Activated naive CD4-positive, alpha-beta T cell (primary cell): ENCODE results near the gene GORASP1.

Experiments used
- DNase-seq, 4 experiments: peaks; one replicate each; lab custom pipeline; 2025; lab: John Stamatoyannopoulos, UW

GORASP1 gene

DNA sequence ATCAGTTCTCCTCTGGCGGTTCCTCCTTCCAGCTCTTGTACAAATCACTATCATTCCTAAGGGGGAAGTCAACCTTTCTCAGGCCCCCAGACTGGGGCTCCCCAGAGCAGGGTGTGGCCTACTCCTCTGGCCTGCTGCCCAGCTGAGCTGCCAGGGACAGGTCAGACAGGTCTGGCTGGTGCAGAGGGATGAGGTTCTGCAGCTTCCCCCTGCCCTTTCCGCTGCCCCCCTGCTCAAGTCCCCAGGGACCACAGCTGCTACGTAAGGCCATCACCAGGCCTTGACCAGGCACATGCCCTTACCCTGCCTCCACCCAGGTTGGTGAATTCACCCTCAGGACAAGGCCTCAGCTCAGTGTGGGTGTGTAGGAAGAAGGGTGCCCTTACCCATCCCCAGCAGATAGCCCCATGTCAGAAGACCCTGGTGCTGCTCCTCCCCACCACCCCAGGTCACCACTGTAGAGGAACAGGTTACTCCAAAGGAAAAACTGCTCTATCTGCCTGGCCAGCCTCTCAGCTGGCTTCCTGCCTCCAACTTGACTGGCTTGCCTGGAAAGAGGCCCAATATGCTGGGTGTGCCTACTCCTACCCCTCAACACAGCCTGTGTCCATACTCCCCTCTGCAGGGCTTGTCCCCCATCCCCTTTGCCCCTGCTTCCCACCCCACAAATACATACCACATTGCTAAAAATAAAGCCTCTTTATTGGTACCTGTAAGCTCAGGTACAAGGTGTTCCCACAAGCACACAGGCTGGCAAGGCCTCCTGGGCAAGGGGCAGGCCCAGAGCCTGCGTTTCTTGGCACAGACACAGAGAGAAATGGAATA is 34.0 kb upstream of the GORASP1 start:
- no peak for DNase-seq

DNA sequence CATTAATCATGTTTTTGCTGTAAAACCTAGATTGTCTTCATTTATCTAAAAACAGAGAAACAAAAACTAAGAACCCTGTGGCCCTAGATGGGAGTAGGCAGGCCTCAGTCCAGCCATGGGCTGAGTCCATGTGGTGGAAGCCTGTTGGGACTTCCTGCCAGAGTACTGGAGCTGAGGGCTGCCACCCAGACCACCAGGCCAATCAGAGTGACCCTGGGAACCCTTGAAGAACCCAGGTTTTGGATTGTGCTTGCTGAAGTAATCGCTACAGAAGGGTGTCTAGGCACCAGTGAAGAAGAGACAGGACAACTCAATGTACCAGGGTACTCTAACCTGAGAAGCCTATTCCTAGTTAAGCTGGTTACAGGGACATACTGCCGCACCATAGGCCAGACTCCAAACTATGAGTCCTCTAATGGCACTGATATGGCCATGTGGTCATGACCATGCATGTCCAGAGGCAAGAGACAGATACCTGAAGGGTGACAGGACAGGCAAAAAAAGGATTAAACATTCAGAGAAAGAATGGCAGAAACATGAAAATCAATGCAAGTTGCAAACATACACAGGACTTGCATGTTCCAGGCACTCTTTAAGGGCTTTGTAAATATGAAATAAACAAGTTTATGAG is 33.0 kb upstream of the GORASP1 start:
- no peak for DNase-seq

DNA sequence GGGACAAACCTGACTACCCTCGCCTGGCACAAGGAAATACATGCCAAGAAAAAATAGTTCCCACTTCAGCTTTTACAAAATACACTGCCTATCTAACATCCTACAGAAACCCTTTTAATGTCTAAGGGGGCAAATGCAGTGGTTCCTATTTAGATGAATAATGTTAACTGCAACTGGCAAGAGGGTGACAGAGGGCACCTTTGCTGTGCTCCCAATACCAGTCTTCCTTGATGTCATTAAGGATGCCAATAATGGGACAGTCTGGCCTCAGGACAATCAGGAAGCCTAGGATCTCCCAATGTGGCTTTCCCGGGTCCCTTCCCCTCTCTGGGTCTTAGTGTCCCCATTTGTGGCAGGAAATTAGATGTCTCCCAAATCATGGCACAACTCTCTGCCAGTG is 32.0 kb upstream of the GORASP1 start:
- no peak for DNase-seq

DNA sequence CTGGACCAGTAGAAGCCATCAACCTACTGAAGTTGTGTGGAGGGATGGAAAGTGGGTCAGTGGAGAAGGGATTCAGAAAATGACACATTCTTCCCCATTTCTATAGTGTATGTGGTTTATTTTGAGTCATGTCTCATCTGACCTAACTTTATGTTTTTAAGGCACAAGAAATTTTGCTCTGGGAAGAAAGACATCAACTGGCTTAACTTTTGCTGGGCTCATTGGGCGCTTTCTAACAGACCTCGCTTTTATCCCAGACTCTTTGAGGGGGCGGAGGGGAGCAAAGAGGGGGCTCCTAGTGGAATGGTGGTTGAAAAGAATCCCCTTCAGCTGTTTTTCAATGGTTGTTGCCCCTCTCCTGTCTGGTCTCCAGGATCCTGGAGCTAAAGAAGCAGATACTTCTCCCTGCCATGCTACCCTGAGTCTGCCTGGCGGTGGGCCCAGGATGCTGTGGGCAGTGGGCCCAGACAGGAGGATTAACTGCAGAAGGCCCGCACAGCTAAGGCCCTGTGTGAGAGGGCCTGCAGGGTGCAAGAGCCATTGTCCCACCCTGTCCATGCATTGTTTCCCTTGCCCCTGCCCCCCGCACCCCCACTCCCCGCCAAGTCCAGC is 31.5 kb upstream of the GORASP1 start:
- DNase-seq, result no peak

DNA sequence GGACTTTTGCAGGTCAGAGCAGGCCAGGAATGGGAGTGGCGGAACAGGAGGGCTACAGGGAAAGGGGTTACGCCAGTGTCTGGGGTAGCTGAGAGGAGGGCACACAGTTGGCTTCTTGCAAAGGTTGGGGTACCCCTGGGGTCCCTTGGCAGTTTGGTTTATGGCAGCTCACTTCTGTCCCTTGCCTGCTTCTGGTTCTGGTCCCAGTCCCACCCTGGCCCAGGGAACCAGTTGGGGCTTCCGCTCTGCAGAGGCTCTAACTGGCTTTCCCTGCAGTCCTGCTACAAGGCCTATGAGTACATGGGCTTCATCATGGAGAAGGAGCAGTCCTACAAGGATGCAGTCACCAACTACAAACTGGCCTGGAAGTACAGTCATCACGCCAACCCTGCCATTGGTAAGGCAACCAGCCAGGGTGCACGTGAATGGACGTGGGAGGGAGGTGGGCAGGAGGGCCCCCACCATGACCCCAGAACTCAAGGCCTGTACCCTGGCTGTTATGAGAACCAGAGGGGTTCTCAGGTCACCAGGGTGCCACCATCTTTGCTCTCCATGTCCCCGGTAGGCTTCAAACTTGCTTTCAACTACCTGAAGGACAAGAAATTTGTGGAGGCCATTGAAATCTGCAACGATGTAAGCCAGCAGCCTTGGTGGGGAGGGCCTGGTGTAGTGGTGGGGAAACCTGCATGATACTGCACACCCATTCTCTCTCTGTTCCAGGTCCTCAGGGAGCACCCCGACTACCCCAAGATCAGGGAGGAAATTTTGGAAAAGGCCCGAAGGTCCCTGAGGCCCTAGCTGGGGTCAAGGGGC is 30.8 kb upstream of the GORASP1 start:
- DNase-seq, result no peak

DNA sequence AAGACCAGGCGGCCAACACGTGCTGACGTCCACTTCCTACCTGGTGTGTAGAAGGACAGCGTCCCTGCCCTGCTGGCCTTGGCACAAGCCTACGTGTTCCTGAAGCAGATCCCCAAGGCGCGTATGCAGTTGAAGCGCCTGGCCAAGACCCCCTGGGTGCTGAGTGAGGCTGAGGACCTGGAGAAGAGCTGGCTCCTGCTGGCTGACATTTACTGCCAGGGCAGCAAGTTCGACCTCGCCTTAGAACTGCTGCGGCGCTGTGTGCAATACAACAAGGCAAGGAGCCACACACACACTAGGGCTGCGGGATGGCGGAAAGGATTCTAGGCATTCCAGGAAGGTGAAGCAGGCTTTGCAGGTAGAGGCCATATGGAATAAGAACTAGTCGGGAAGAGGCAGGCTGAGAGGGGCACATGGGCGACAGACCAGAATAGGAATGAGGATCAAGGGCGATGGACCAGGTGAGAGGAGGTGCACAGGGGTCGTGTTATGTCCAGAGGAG is 30.1 kb upstream of the GORASP1 start:
- no peak for DNase-seq

DNA sequence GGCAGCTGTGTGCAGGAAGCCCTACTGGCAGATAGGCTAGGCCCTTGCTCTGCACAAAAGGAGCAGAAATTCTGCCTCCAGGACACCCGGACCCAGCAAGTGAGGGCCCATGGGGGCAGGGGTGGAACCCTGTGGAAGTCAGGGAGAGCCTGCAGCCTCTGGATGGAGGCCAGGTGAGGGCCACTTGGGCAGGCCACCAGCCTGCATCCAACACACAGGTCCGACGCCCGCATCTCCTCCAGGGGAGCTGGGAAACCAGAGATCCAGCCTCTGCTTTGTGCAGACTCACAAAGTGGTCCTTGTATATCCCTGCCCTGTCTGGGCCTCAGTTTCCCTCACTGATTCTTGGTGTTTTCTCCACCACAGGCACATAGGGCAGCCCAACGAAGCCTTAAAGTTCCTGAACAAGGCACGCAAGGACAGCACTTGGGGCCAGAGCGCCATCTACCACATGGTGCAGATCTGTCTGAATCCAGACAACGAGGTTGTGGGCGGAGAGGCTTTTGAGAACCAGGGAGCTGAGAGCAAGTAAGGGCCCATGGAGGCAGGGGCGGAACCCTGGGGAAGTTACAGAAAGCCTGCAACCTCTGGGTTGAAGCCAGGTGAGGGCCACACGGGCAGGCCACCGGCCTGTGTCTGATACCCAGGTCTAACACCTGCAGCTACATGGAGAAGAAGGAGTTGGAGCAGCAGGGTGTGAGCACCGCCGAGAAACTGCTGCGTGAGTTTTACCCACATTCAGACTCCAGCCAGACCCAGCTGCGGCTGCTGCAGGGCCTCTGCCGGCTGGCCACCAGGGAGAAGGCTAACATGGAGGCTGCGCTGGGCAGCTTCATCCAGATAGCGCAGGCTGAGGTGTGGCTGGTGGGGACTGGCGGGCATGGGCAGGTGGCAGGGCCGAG is 29.4 kb upstream of the GORASP1 start:
- no peak for DNase-seq

DNA sequence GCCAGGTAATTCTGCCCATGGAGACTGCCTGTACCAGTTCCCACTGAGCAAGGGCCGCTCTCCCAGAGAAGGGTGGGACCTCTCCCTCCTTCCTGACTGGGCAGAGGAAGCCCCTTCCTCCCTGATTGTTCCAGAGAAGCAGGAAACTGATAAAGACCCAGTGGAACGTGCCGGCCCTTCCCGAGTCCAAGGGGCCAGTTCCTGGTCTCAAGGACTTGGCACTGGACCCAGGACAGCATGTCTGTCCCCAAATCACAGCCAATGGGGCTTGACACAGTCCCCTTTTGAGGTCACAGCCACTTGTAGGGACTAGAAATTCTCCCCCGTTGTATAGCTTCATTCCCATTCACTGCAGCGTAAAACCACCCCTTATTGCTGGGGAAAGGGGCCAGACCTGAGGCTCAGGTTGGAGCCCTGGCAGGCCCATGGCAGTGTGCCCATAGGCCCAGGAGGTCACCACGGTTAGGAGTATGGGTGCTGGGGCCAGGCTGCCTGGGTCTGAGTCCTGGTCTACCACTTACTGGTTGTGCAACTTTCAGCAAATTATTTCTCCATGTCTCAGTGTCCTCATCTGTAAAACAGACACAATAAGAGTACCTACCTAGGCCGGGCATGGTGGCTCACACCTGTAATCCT is 27.9 kb upstream of the GORASP1 start:
- no peak for DNase-seq

DNA sequence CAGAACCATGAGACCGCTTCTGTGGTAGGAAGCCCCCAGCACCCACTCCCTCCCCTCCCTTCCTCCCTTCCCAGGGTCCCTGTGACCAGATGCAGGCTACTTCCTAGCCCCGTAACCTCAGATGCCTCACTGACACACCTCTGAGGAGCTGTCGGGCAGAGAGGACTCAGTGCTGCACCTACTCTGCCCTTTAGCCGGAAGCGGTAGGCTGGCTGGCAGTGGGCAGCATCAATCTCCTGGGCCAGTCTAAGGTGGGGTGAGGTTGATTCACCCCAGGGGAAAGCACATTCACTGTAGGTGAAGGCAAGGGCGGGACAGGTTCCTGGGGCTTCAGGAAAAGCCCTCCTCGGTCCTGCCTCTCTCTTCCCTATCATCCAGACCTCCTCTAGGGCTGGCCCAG is 26.9 kb upstream of the GORASP1 start:
- DNase-seq, result no peak

DNA sequence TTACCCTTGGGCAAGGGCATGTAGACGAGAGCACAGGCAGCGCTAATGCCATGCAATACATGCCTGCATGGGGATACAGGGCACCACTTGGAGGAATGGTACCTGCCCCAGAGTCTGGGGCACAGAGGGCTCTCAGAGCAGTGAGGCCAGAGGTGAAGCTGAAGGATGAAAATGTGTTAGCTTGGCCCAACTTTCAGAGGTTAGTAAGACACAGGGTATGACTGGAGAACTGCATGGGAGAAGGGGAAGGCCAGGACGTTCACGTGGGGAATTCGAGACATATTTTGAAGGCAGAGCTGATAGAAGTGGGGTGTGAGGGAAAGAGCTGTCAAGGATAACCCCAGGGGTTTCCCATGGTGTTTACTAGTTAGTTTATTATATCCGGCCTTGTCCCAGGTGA is 26.4 kb upstream of the GORASP1 start:
- no peak for DNase-seq

DNA sequence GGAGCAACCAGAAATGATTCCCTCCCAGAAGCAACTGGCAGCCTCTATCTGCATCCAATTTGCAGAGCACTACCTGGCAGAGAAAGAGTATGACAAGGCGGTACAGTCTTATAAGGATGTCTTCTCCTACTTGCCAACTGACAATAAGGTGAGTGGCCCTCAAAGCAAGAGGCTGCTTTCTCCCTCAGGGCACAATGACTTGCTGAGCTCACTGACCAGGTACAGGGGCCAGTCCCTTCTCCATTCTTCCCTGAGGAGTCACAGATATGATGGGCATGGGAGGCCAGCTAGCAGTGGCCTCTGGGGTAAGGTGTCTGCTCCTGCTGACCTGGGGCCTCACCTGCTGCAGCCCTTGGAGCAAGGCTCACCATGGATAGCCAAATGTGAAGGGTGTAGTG is 25.7 kb upstream of the GORASP1 start:
- no peak for DNase-seq

DNA sequence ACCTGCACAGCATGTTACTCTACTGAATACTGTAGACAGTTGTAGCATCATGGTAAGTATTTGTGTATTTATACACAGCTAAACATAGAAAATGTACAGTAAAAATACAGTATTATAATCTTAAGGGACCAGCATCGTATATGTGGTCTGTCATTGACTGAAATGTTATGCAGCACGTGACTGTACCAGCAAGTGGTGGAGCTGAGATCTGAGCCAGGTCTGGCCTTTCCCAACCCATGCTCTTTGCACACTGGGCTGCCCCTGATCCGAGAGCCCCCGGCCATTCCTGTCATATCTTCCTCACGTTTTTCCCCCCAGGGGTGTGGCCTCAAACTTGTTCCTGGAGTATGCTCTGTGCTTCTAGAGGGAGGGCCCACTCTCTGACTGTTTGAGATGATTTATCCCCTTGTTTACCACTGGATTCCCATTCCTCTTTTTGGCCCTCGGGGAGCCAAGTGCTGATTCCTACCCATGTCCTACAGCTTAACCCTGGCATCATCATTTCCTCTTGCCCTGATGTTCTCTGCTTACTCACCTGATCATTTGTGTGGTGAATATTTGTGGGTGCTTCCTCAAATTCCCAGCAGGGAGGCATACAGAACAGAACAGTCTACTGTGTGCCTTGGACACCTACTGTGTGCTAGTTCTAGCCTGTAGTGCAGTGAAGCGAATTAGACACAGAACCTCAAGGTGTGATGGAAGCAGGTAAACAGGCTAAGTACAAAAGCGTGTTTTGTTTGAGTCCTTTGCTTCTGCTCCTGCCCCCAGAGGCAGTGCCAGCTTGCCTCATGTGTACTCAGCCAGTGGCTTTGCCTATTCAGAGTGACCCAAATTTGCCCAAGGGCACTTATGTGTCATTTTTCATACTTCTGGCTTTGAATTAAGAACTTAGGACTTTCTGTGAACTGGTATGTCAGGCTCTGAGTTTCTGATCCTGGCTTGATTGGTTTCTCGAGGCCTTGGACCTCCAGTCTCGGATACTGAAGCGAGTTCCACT is 25.0 kb upstream of the GORASP1 start:
- no peak for DNase-seq

DNA sequence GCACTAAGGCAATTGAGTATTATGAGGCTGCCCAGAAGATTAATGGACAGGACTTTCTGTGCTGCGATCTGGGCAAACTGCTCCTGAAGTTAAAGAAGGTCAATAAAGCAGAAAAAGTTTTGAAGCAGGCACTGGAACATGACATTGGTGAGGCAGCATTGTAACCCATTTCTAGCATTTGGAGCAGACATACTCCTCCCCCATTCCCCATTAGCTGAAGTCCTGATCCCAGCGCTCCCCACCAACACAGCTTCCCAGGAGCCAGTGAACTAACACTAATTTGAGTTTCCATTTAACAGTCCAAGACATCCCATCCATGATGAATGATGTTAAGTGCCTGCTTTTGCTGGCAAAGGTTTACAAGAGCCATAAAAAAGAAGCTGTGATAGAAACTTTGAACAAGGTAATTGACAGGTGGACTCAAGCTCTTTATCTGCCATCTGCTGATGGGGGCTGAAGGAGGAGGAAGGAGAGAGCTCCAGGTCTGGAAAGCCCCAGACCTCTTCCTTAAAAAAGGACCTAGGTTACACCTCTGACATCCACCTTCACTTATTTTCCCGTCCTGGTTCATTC is 23.4 kb upstream of the GORASP1 start:
- DNase-seq, result no peak

DNA sequence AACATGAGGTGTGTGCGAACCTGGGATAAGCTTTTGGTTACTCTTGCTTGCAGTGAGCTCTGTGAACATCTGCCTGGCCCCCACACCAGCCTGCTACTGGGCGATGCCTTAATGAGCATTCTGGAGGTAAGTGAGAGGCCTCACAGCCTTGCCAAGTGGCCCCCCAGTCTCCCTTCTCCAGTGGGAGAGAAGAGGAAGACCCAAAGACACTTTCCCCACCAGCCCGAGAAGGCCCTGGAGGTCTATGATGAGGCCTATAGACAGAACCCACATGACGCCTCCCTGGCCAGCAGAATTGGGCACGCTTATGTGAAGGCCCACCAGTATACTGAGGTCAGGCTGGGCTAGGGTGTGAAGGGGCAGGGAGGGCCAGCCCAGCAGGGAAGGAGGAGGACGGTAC is 22.6 kb upstream of the GORASP1 start:
- no peak for DNase-seq

DNA sequence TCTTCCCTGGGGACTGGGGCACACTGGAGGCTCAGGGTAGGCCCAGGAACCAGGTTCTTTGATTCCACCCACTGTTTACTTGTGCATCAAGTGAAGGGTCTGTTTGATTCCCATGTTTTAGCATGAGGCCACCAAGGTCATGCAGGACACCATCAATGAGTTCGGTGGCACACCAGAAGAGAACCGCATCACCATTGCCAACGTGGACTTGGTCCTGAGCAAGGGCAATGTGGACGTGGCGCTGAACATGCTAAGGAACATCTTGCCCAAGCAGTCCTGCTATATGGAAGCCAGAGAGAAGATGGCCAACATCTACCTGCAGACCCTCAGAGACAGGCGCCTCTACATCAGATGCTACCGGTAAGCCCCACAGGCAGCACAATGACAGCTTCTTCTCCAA is 21.5 kb upstream of the GORASP1 start:
- no peak for DNase-seq

DNA sequence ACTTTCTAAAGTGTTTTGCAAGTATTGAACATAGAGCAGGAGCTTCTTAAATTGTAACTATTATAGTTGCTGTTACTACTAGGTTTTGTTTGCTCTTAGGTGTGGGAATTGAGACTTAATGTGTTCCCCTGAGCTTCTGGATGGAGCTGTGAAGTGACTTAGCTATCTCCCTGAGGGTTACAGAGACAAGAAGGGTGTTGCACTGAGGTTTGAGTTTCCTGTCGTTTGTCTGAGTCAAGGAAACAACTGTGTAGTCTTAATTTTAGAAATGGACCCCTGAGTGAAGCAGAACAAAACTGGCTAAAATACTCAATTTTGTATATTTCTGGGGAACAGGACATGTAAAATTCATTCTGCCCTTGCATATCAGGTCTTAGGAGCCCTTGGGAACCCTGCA is 20.5 kb upstream of the GORASP1 start:
- no peak for DNase-seq

DNA sequence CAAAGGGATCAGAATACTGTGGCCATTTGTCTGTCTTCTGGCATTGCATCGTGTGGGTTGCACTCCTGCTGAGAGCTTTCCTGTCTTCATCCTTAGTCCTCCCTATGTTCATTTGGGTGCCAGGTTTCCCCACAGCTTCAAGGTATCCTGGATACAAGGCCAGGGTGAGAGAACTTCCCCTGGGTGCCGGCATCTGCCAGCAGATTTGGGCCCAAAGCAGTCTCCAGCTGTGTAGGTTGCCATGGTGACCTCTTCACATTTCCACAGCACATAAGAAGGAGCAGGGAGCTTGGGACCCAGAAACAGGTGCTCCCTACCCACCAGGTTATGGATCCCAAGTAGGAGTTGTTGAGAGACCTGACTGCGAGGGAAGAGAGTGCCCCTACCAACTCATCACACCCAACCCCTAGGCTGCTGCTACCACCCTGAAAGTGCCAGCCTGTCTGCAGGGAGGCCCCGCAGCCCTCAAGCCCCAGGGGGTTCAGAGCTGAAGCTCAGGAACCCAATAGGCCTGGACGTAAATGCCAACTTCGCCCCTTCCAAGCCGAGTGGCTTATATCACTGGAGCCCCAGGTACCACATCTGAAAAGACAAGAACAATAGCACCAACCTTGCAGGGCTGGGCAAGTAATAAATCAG is 20.0 kb upstream of the GORASP1 start:
- no peak for DNase-seq

DNA sequence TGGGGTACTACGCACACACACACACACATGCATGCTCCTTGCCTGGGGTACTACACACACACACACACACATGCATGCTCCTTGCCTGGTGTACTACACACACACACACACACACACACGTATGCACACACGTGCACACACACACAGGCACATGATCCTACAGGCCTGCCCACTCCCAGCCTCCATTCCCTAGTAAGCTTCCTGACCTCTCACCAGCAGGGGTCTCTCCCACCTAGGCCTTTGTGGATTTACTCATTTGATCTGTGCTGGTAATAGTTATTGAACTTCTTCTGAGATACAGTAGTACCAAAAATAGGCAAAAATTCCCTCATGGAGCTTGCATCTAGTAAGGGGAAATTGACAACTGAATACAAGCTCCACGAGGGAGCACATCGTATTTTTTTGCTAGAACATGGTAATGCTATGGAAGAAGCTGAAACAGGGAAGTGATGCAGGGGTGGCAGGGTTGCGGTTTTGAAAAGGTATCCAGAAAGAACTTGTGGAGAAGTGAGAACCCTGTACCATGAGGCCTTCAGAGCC is 19.2 kb upstream of the GORASP1 start:
- no peak for DNase-seq
